Progenitor cell of endocrine pancreas (in vitro differentiated cells): Measurements from ENCODE around the gene ULK4. TPM values are rescaled to one million over a fixed set of nuclear protein-coding genes. Genes with fewer than 3 reads are reported as not detected.

Source experiments
- DNase-seq: peaks from one replicate; pipeline ENCODE4 v3.0.0; 2021; ENCODE audit warnings: low spot score; ENCODE audit not compliant: unreplicated experiment
- H3K27ac Mint-ChIP-seq: 2 replicates; pipeline ENCODE4 v1.8.0; 2021; ENCODE audit warnings: mild to moderate bottlenecking, moderate library complexity, mixed read lengths
- H3K27me3 Mint-ChIP-seq: 2 replicates; pipeline ENCODE4 v1.8.0; 2021; ENCODE audit warnings: mixed read lengths
- H3K36me3 Mint-ChIP-seq: 2 replicates; pipeline ENCODE4 v1.8.0; 2022; ENCODE audit warnings: mixed read lengths; ENCODE audit not compliant: insufficient read depth
- H3K4me1 Mint-ChIP-seq: 2 replicates; pipeline ENCODE4 v1.8.0; 2021; ENCODE audit warnings: low read depth, mixed read lengths
- H3K4me3 Mint-ChIP-seq: 2 replicates; pipeline ENCODE4 v1.8.0; 2021; ENCODE audit warnings: low read depth, mild to moderate bottlenecking, moderate library complexity, mixed read lengths
- H3K9me3 Mint-ChIP-seq: 2 replicates; pipeline ENCODE4 v1.8.0; 2021; ENCODE audit warnings: low read depth, mixed read lengths
- CTCF ChIP-seq: fragments of 200-600 bp; sonication (generic); IDR thresholded peaks from one replicate; pipeline ENCODE4 v1.5.0; 2021; ENCODE audit warnings: antibody characterized with exemption, mild to moderate bottlenecking; ENCODE audit not compliant: unreplicated experiment
- total RNA-seq: library from RNA; stranded (reverse); gene quantifications from 2 replicates; pipeline ENCODE4 v1.2.1, GENCODE V29; 2021

The ULK4 gene
- total RNA-seq, 1 donor from 2014 or later = 14.2 TPM

GRCh38 chr3:41213588-41213987 lies 748.3 kb downstream of the ULK4 start:
- H3K27me3 Mint-ChIP-seq = no peaks in the 10 kb centered on the region
- DNase-seq = no peak
- H3K4me1 Mint-ChIP-seq = peaks cover 28% of the 10 kb centered on the region
- peaks cover 4% of the 10 kb centered on the region for H3K9me3 Mint-ChIP-seq
- no peak overlapping the region for H3K4me3 Mint-ChIP-seq
- TF ChIP-seq CTCF = no peak
- peak overlapping the region; percentile 33 for H3K27ac Mint-ChIP-seq
- peaks cover 7% of the 10 kb centered on the region for H3K36me3 Mint-ChIP-seq

GRCh38 chr3:41212088-41212487 lies 749.8 kb downstream of the ULK4 start:
- H3K4me1 Mint-ChIP-seq = peaks cover 40% of the 10 kb centered on the region
- H3K36me3 Mint-ChIP-seq = peaks cover 9% of the 10 kb centered on the region
- H3K4me3 Mint-ChIP-seq = no peak overlapping the region
- H3K27me3 Mint-ChIP-seq = no peaks in the 10 kb centered on the region
- peaks cover 4% of the 10 kb centered on the region for H3K9me3 Mint-ChIP-seq
- DNase-seq = no peak
- no peak for TF ChIP-seq CTCF
- H3K27ac Mint-ChIP-seq = no peak overlapping the region

GRCh38 chr3:41210966-41211365 lies 750.9 kb downstream of the ULK4 start:
- no peak for DNase-seq
- Mint-ChIP-seq H3K9me3 (peaks cover 4% of the 10 kb centered on the region), H3K27me3 (no peaks in the 10 kb centered on the region), H3K27ac (no peak overlapping the region), H3K36me3 (peaks cover 9% of the 10 kb centered on the region), H3K4me3 (no peak overlapping the region), H3K4me1 (peaks cover 45% of the 10 kb centered on the region)
- TF ChIP-seq CTCF = no peak

- no peak for DNase-seq
- Mint-ChIP-seq H3K27me3 (no peaks in the 10 kb centered on the region), H3K4me3 (no peak overlapping the region), H3K9me3 (peaks cover 4% of the 10 kb centered on the region), H3K27ac (no peak overlapping the region), H3K4me1 (peaks cover 50% of the 10 kb centered on the region), H3K36me3 (peaks cover 9% of the 10 kb centered on the region)
- no peak for TF ChIP-seq CTCF
Observed at GRCh38 chr3:41209646-41210045, 752.3 kb downstream of the ULK4 start.

GRCh38 chr3:41208507-41209220 lies 753.2 kb downstream of the ULK4 start:
- H3K36me3 Mint-ChIP-seq = peaks cover 9% of the 10 kb centered on the region
- DNase-seq = no peak
- peaks cover 53% of the 10 kb centered on the region for H3K4me1 Mint-ChIP-seq
- H3K9me3 Mint-ChIP-seq = peaks cover 4% of the 10 kb centered on the region
- H3K4me3 Mint-ChIP-seq = no peak overlapping the region
- no peaks in the 10 kb centered on the region for H3K27me3 Mint-ChIP-seq
- H3K27ac Mint-ChIP-seq = peak overlapping the region; percentile 3
- no peak for TF ChIP-seq CTCF
